ENCODE data around the gene PLEKHH1. TPM values are rescaled to one million over a fixed set of nuclear protein-coding genes. Genes with fewer than 3 reads are reported as not detected.

Gene PLEKHH1
- total RNA-seq, 1 donor from 2014 or later, result 10.1 TPM

GRCh38 chr14:67579040-67579439 is 46.0 kb downstream of the PLEKHH1 start:
- no peak for DNase-seq (ENCODE audit: low spot score)
- H3K9me3 ChIP-seq (ENCODE audit: low read depth), result no peaks in the 10 kb centered on the region
- Mint-ChIP-seq H3K4me3 (no peak overlapping the region), H3K36me3 (no peaks in the 10 kb centered on the region), H3K27me3 (ENCODE audit: insufficient read depth, low read depth) (peaks cover 2% of the 10 kb centered on the region), H3K4me1 (no peaks in the 10 kb centered on the region), H3K27ac (peak overlapping the region; percentile 53), H3K9me3 (no peaks in the 10 kb centered on the region)
- TF ChIP-seq CTCF (IDR thresholded peaks at IDR 0.05) (no peak), EZH2 (IDR thresholded peaks at IDR 0.05) (no peak), EZH2phosphoT487 (IDR thresholded peaks at IDR 0.05) (no peak)
- H3K9ac ChIP-seq, result no peak overlapping the region
- no peak overlapping the region for H3K27ac ChIP-seq
- H4K20me1 ChIP-seq (ENCODE audit: low read depth), result no peaks in the 10 kb centered on the region
- H3K4me3 ChIP-seq, result no peak overlapping the region
- H3F3A ChIP-seq (ENCODE audit: low read depth), result no peaks in the 10 kb centered on the region
- H3K4me2 ChIP-seq, result no peak overlapping the region
- no peaks in the 10 kb centered on the region for H3K27me3 ChIP-seq
- no peaks in the 10 kb centered on the region for H3K4me1 ChIP-seq
- no peaks in the 10 kb centered on the region for H3K79me2 ChIP-seq (ENCODE audit: low read depth)
- H2AFZ ChIP-seq (replicated peaks), result no peak overlapping the region
- no peaks in the 10 kb centered on the region for H3K36me3 ChIP-seq

DNA sequence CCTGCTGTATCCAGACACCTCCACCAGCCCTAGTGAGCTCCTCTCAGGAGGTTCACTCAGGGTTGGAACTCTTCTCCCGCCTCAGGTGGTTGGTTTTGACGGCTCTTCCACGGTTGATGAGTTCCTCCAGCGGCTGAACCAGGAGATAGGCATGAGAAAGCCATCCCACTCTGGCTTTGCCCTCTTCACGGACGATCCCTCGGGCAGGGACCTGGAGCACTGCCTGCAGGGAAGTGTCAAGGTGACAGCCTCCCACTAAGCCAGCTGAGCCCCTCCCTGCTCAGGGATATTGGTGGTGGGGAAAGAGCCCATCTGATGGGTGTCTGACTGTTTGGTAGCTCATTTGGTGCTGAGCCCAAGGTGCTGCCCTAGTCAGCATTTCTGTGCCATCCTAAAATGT is 46.5 kb downstream of the PLEKHH1 start:
- Histone ChIP-seq H3K9ac (no peak overlapping the region), H3K79me2 (ENCODE audit: low read depth) (no peaks in the 10 kb centered on the region), H3K4me1 (no peaks in the 10 kb centered on the region), H3K27me3 (no peaks in the 10 kb centered on the region), H3K4me2 (no peak overlapping the region), H3K27ac (no peak overlapping the region), H2AFZ (replicated peaks) (no peak overlapping the region), H3K36me3 (no peaks in the 10 kb centered on the region), H3F3A (ENCODE audit: low read depth) (no peaks in the 10 kb centered on the region), H3K4me3 (no peak overlapping the region), H4K20me1 (ENCODE audit: low read depth) (no peaks in the 10 kb centered on the region), H3K9me3 (ENCODE audit: low read depth) (no peaks in the 10 kb centered on the region)
- H3K36me3 Mint-ChIP-seq, result no peaks in the 10 kb centered on the region
- H3K27ac Mint-ChIP-seq, result no peak overlapping the region
- H3K4me3 Mint-ChIP-seq, result no peak overlapping the region
- TF ChIP-seq EZH2 (IDR thresholded peaks at IDR 0.05) (no peak), EZH2phosphoT487 (IDR thresholded peaks at IDR 0.05) (no peak), CTCF (IDR thresholded peaks at IDR 0.05) (no peak)
- no peaks in the 10 kb centered on the region for H3K4me1 Mint-ChIP-seq
- no peak for DNase-seq (ENCODE audit: low spot score)
- peaks cover 2% of the 10 kb centered on the region for H3K27me3 Mint-ChIP-seq (ENCODE audit: insufficient read depth, low read depth)
- no peaks in the 10 kb centered on the region for H3K9me3 Mint-ChIP-seq

DNA sequence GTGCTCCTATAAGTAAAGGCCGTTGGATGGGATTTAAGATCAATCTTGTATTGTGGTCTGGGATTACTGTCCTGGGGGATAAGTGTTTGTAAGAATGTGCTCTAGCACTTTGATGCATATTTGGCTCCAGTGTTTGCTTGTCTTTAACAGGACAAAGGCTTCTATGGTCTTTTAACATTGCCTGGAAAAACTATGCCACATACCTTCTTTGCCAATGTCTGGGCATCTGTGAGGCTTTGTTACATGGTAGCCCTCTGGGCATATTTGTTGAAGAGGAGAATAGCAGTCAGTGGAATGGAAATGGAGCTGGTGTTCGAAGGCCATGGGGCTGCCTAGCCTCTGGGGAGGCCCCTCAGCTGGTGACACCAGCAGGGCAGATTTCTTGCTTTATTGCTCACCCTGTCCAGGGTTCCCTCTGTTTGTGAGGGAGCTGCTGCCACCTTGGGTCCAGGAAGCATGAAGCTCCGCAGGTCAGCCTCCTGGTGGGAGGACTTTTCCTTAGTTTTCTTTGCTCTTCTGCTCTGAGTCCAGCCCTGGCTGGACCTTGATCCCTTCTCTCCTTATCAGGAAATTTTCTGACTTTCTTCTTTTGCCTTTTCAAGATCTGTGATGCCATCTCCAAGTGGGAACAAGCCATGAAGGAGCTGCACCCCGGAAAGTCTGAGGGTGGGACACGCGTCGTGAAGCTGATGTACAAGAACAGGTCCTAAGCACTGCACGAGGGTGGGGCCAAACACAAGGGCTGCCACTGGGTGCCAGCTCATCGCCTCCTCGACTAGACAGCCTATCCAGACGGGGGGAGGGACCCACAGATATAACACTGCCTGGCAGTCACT is 47.5 kb downstream of the PLEKHH1 start:
- H3K36me3 Mint-ChIP-seq, result no peaks in the 10 kb centered on the region
- Histone ChIP-seq H3F3A (ENCODE audit: low read depth) (no peaks in the 10 kb centered on the region), H3K27ac (no peak overlapping the region), H4K20me1 (ENCODE audit: low read depth) (no peaks in the 10 kb centered on the region), H3K4me3 (no peak overlapping the region), H3K27me3 (no peaks in the 10 kb centered on the region), H3K36me3 (no peaks in the 10 kb centered on the region), H3K9ac (no peak overlapping the region), H3K9me3 (ENCODE audit: low read depth) (no peaks in the 10 kb centered on the region), H3K4me1 (no peaks in the 10 kb centered on the region), H3K79me2 (ENCODE audit: low read depth) (no peaks in the 10 kb centered on the region), H2AFZ (replicated peaks) (no peak overlapping the region), H3K4me2 (no peak overlapping the region)
- H3K27me3 Mint-ChIP-seq (ENCODE audit: insufficient read depth, low read depth), result peaks cover 3% of the 10 kb centered on the region
- TF ChIP-seq CTCF (IDR thresholded peaks at IDR 0.05) (no peak), EZH2phosphoT487 (IDR thresholded peaks at IDR 0.05) (no peak), EZH2 (IDR thresholded peaks at IDR 0.05) (no peak)
- H3K4me3 Mint-ChIP-seq, result no peak overlapping the region
- H3K27ac Mint-ChIP-seq, result no peak overlapping the region
- H3K9me3 Mint-ChIP-seq, result no peaks in the 10 kb centered on the region
- no peak for DNase-seq (ENCODE audit: low spot score)
- H3K4me1 Mint-ChIP-seq, result no peaks in the 10 kb centered on the region
